H9 (cell line): ENCODE results near the gene NOSIP. TPM values are rescaled to one million over a fixed set of nuclear protein-coding genes. Genes with fewer than 3 reads are reported as not detected.
A peak's percentile ranks its signal among the peaks of the same experiment; 100 is the strongest.

Experiments used
- DNase-seq: peaks from one replicate; pipeline ENCODE4 v3.0.0-alpha.2; 2017
- H2AFZ ChIP-seq: one replicate; pipeline ENCODE4 v1.6.1; 2013; ENCODE audit warnings: mild to moderate bottlenecking, low read length, control low read depth, moderate library complexity
- H2AK5ac ChIP-seq: 2 replicates; pipeline ENCODE4 v1.6.1; 2013; ENCODE audit warnings: low read length, control low read depth, mixed read lengths; ENCODE audit not compliant: insufficient read length
- H2BK120ac ChIP-seq: one replicate; pipeline ENCODE4 v1.6.1; 2013; ENCODE audit warnings: low read depth, mild to moderate bottlenecking, low read length, control low read depth, inconsistent platforms; ENCODE audit not compliant: poor library complexity, severe bottlenecking
- H2BK12ac ChIP-seq: 2 replicates; pipeline ENCODE4 v1.6.1; 2013; ENCODE audit warnings: low read length, control low read depth, mixed read lengths, low read depth; ENCODE audit not compliant: insufficient read length
- H2BK15ac ChIP-seq: 2 replicates; pipeline ENCODE4 v1.6.1; 2013; ENCODE audit warnings: low read depth, low read length, control low read depth
- H2BK20ac ChIP-seq: one replicate; pipeline ENCODE4 v1.6.1; 2013; ENCODE audit warnings: low read depth, mild to moderate bottlenecking, low read length, control low read depth, inconsistent platforms; ENCODE audit not compliant: poor library complexity, severe bottlenecking
- H2BK5ac ChIP-seq: 2 replicates; pipeline ENCODE4 v1.6.1; 2013; ENCODE audit warnings: low read length, control low read depth, mixed read lengths; ENCODE audit not compliant: insufficient read length
- H3K14ac ChIP-seq: 2 replicates; pipeline ENCODE4 v1.6.1; 2013; ENCODE audit warnings: low read length, control low read depth; ENCODE audit not compliant: insufficient read depth
- H3K18ac ChIP-seq: 2 replicates; pipeline ENCODE4 v1.6.1; 2013; ENCODE audit warnings: low read depth, mild to moderate bottlenecking, mixed read lengths, low read length, control low read depth; ENCODE audit not compliant: insufficient read length
- H3K23ac ChIP-seq: 2 replicates; pipeline ENCODE4 v1.6.1; 2013; ENCODE audit warnings: low read length, control low read depth, mixed read lengths, low read depth; ENCODE audit not compliant: insufficient read length
- H3K23me2 ChIP-seq: 2 replicates; pipeline ENCODE4 v1.6.1; 2013; ENCODE audit warnings: low read depth, mild to moderate bottlenecking, mixed read lengths, low read length, control low read depth; ENCODE audit not compliant: insufficient read length, poor library complexity, severe bottlenecking
- H3K27ac ChIP-seq: 2 replicates; pipeline ENCODE4 v1.5.1; 2013; ENCODE audit warnings: low read length, control low read depth, mixed read lengths, low read depth; ENCODE audit not compliant: insufficient read length
- H3K27me3 ChIP-seq: 2 replicates; pipeline ENCODE4 v1.6.1; 2013; ENCODE audit warnings: low read length, control low read depth, inconsistent platforms; ENCODE audit not compliant: insufficient read depth
- H3K4ac ChIP-seq: 2 replicates; pipeline ENCODE4 v1.6.1; 2013; ENCODE audit warnings: low read depth, mild to moderate bottlenecking, control low read depth, inconsistent platforms, low read length, moderate library complexity
- H3K4me1 ChIP-seq: 2 replicates; pipeline ENCODE4 v1.6.1; 2013; ENCODE audit warnings: low read length, control low read depth, inconsistent platforms; ENCODE audit not compliant: insufficient read depth
- H3K4me2 ChIP-seq: 2 replicates; pipeline ENCODE4 v1.6.1; 2013; ENCODE audit warnings: low read length, control low read depth, mixed read lengths; ENCODE audit not compliant: insufficient read length, insufficient read depth
- H3K56ac ChIP-seq: 2 replicates; pipeline ENCODE4 v1.6.1; 2013; ENCODE audit warnings: low read depth, mild to moderate bottlenecking, mixed read lengths, low read length, control low read depth; ENCODE audit not compliant: insufficient read length
- H3K79me1 ChIP-seq: 2 replicates; pipeline ENCODE4 v1.6.1; 2013; ENCODE audit warnings: low read depth, mild to moderate bottlenecking, moderate library complexity, low read length, control low read depth, inconsistent platforms; ENCODE audit not compliant: insufficient read depth, poor library complexity, severe bottlenecking
- H3K79me2 ChIP-seq: 2 replicates; pipeline ENCODE4 v1.6.1; 2013; ENCODE audit warnings: low read length, control low read depth, inconsistent platforms; ENCODE audit not compliant: insufficient read depth
- H3K9ac ChIP-seq: 2 replicates; pipeline ENCODE4 v1.6.1; 2013; ENCODE audit warnings: low read length, control low read depth, mixed read lengths; ENCODE audit not compliant: insufficient read length; ENCODE audit errors: extremely low read depth
- H3K9me3 ChIP-seq: one replicate; pipeline ENCODE4 v1.6.1; 2013; ENCODE audit warnings: low read depth, low read length, inconsistent platforms; ENCODE audit not compliant: control insufficient read depth
- H3T11ph ChIP-seq: one replicate; pipeline ENCODE4 v1.6.1; 2013; ENCODE audit warnings: mild to moderate bottlenecking, low read length, control low read depth, inconsistent platforms
- H4K20me1 ChIP-seq: one replicate; pipeline ENCODE4 v1.6.1; 2013; ENCODE audit not compliant: control insufficient read depth, insufficient read length, insufficient read depth
- H4K5ac ChIP-seq: 2 replicates; pipeline ENCODE4 v1.6.1; 2013; ENCODE audit warnings: low read depth, mild to moderate bottlenecking, mixed read lengths, low read length, control low read depth; ENCODE audit not compliant: insufficient read length
- H4K8ac ChIP-seq: replicated peaks from 2 replicates; pipeline ENCODE4 v1.6.1; 2013; ENCODE audit warnings: low read length, control low read depth, mixed read lengths, low read depth; ENCODE audit not compliant: insufficient read length
- H4K91ac ChIP-seq: 2 replicates; pipeline ENCODE4 v1.6.1; 2013; ENCODE audit warnings: low read depth, mild to moderate bottlenecking, moderate library complexity, mixed read lengths, low read length, control low read depth; ENCODE audit not compliant: insufficient read length
- H3K27ac Mint-ChIP-seq, 3 experiments: 2 replicates in 2 of 3; 3 replicates in 1 of 3; pipeline ENCODE4 v1.8.0; 2020 to 2021; ENCODE audit warnings: mixed read lengths in 3 of 3, mild to moderate bottlenecking in 1 of 3, moderate library complexity in 1 of 3
- H3K27me3 Mint-ChIP-seq: 2 replicates; pipeline ENCODE4 v1.8.0; 2021; ENCODE audit warnings: low read depth, mild to moderate bottlenecking, moderate library complexity, mixed read lengths
- H3K36me3 Mint-ChIP-seq, 3 experiments: 2 replicates in 2 of 3; 3 replicates in 1 of 3; pipeline ENCODE4 v1.8.0; 2020 to 2021; ENCODE audit warnings: low read depth in 3 of 3, mixed read lengths in 3 of 3; ENCODE audit not compliant: insufficient read depth in 1 of 3
- H3K4me1 Mint-ChIP-seq, 2 experiments: 2 replicates each; pipeline ENCODE4 v1.8.0; 2020; ENCODE audit warnings: mixed read lengths in 2 of 2
- H3K4me3 Mint-ChIP-seq, 2 experiments: 2 replicates in 1 of 2; 3 replicates in 1 of 2; pipeline ENCODE4 v1.8.0; 2020 to 2021; ENCODE audit warnings: mild to moderate bottlenecking in 2 of 2, mixed read lengths in 2 of 2, moderate library complexity in 1 of 2
- H3K9me3 Mint-ChIP-seq, 2 experiments: 2 replicates in 1 of 2; 3 replicates in 1 of 2; pipeline ENCODE4 v1.8.0; 2020; ENCODE audit warnings: mild to moderate bottlenecking in 2 of 2, mixed read lengths in 2 of 2, moderate library complexity in 1 of 2
- WGBS: extraction: QIAGEN DNeasy Blood & Tissue Kit; methylation state at CpG from one replicate; pipeline ENCODE4 v1.1.7; 2013; ENCODE audit warnings: missing lambda C conversion rate, low lambda C conversion rate, mixed read lengths; ENCODE audit not compliant: insufficient read length; ENCODE audit errors: extremely low coverage; 5-methylcytosine and 5-hydroxymethylcytosine counted together
- total RNA-seq: library from RNA; stranded (reverse); gene quantifications from 2 replicates; pipeline ENCODE4 v1.2.1, GENCODE V29; 2021
- TF ChIP-seq, protein P1 (sequence below): fragments of 200-600 bp; sonication (generic); conservative IDR thresholded peaks from 3 replicates; pipeline ENCODE4 v1.8.0; 2021; ENCODE audit warnings: antibody characterized with exemption, mild to moderate bottlenecking

The NOSIP gene
- total RNA-seq, 1 experiment from 2014 or later: 78.4 TPM

DNA sequence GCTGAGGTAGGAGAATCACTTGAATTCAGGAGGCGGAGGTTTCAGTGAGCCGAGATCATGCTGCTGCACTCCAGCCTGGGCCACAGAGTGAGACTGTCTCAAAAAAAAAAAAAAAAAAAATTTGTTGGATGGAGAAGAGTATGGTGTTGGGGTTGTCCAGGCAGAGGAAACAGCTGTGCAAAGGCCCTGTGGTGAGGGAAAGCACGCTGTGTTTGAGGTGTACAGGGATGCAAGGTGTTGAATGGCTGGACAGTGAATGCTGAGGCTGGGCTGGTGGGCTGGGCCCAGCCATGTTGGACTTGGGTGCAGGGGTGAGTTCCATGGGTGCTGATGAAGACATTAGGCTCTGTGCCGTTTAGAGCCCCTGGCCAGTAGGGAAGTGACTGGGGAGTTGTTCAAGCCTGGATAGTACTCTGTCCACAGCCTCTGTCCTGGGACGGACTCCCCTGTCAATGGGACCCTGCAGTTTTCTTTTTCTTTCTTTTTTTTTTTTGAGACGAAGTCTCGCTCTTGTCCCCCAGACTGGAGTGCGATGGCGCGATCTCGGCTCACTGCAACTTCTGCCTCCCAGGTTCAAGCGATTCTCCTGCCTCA is 29.2 kb upstream of the NOSIP start:
- H4K5ac ChIP-seq: no peak overlapping the region
- no peaks in the 10 kb centered on the region for H3K9me3 Mint-ChIP-seq
- WGBS: no CpG with 5 or more reads among the region's 12 CpGs
- H3K23me2 ChIP-seq: peaks cover 2% of the 10 kb centered on the region
- H3K79me2 ChIP-seq: peaks cover 13% of the 10 kb centered on the region; the same call in 1 of the 2 replicates
- peaks cover 4% of the 10 kb centered on the region for H3K79me1 ChIP-seq
- no peaks in the 10 kb centered on the region; the same call in 1 of the 2 replicates for H3K27me3 Mint-ChIP-seq
- no peak overlapping the region for H2AK5ac ChIP-seq
- H3K27ac Mint-ChIP-seq: peak overlapping the region in 1 of 3 experiments; percentile 40; a peak in 1 of 7 replicates
- H4K20me1 ChIP-seq: no peaks in the 10 kb centered on the region
- no peak overlapping the region for H3K14ac ChIP-seq
- H2BK120ac ChIP-seq: no peak overlapping the region
- no peak overlapping the region for H3K18ac ChIP-seq
- peaks cover 24 to 72% (median 66%) of the 10 kb centered on the region in 3 experiments; a peak in 6 of 7 replicates for H3K36me3 Mint-ChIP-seq
- no peak overlapping the region for H2AFZ ChIP-seq
- H3K56ac ChIP-seq: no peak overlapping the region
- H3K9ac ChIP-seq: no peak overlapping the region
- H2BK15ac ChIP-seq: no peak overlapping the region
- H3K4ac ChIP-seq: no peak overlapping the region
- no peak overlapping the region for H3T11ph ChIP-seq
- peaks cover 0 to 2% of the 10 kb centered on the region in 2 experiments; a peak in 1 of 4 replicates for H3K4me1 Mint-ChIP-seq
- H2BK20ac ChIP-seq: no peak overlapping the region
- TF ChIP-seq, protein P1, sequence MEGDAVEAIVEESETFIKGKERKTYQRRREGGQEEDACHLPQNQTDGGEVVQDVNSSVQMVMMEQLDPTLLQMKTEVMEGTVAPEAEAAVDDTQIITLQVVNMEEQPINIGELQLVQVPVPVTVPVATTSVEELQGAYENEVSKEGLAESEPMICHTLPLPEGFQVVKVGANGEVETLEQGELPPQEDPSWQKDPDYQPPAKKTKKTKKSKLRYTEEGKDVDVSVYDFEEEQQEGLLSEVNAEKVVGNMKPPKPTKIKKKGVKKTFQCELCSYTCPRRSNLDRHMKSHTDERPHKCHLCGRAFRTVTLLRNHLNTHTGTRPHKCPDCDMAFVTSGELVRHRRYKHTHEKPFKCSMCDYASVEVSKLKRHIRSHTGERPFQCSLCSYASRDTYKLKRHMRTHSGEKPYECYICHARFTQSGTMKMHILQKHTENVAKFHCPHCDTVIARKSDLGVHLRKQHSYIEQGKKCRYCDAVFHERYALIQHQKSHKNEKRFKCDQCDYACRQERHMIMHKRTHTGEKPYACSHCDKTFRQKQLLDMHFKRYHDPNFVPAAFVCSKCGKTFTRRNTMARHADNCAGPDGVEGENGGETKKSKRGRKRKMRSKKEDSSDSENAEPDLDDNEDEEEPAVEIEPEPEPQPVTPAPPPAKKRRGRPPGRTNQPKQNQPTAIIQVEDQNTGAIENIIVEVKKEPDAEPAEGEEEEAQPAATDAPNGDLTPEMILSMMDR: no peak
- H4K91ac ChIP-seq: no peak overlapping the region
- no peaks in the 10 kb centered on the region for H3K27me3 ChIP-seq
- no peak overlapping the region for H3K4me2 ChIP-seq
- H3K23ac ChIP-seq: no peak overlapping the region
- peak overlapping the region; percentile 88 for H4K8ac ChIP-seq
- no peak overlapping the region for H2BK5ac ChIP-seq
- H3K4me3 Mint-ChIP-seq: no peak overlapping the region
- no peaks in the 10 kb centered on the region for H3K9me3 ChIP-seq
- no peak overlapping the region for H3K27ac ChIP-seq
- no peaks in the 10 kb centered on the region for H3K4me1 ChIP-seq
- no peak for DNase-seq
- no peak overlapping the region for H2BK12ac ChIP-seq
